Activated CD4-positive, CD25-positive, alpha-beta regulatory T cell treated with anti-CD3 and anti-CD28 coated beads, Interleukin-2, amount 50 U/mL, for 72 hours (primary cell): ENCODE measurements around the gene CDC42BPB.
A peak's percentile ranks its signal among the peaks of the same experiment; 100 is the strongest.

ENCODE experiments used
- DNase-seq: peaks from one replicate; pipeline ENCODE4 v3.0.0; 2021

CDC42BPB gene

DNA sequence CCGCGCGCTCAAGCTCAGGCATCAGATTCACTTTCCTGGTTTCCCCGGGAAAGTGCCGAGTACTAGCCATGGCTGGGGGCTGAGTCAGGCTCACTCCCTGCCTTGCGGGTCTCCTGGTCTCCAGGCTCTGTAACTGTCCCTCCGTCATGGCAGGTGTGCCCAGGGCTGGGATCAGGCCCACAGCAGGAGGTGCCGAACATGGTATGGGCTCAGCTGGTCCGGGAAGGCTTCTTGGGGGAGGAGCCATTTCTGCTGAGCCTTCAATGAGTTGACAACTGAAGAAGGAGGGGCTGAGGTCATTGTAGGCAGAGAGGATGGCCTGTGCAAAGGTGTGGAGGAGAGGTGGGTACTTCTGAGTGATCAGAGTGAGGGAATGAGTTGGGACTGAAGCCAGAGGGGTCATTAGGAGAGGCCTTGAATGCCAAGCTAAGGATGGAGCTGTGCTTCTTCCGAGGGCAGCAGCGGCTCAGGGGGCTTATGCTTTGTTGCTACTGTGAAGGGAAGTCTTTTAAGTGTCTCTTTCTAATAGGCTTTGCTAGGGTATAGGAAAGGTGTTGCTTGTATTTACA is 37.9 kb upstream of the CDC42BPB start:
- no peak for DNase-seq

- DNase-seq: no peak
Observed at GRCh38 chr14:103094406-103095209, 37.3 kb upstream of the CDC42BPB start, which contains the start of gene EXOC3L4. Gene EXOC3L4, plus strand, starts transcription at chr14:103094725. Its CDS starts 5,495 bp downstream, at chr14:103100220.

GRCh38 chr14:103093856-103094405 is 36.6 kb upstream of the CDC42BPB start:
- no peak for DNase-seq

DNA sequence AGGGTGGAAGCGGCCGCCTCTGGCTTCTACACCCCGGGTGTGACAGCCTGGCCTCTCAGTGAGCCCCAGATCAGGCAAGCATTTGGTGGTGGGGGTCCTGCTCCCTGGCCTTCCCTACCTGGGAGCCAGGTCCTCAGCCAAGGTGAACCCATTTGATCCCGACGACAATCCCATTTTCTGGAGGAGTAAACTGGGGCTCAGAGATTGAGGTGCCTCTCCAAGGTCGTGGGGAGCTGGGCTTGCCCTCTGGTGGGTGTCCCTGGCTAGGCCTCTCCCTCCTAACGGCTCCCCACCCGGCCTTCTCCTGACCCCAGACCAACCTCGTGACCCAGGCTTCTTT is 34.5 kb upstream of the CDC42BPB start:
- no peak for DNase-seq

GRCh38 chr14:103091041-103091882 is 33.9 kb upstream of the CDC42BPB start:
- DNase-seq: peak; percentile 69

DNA sequence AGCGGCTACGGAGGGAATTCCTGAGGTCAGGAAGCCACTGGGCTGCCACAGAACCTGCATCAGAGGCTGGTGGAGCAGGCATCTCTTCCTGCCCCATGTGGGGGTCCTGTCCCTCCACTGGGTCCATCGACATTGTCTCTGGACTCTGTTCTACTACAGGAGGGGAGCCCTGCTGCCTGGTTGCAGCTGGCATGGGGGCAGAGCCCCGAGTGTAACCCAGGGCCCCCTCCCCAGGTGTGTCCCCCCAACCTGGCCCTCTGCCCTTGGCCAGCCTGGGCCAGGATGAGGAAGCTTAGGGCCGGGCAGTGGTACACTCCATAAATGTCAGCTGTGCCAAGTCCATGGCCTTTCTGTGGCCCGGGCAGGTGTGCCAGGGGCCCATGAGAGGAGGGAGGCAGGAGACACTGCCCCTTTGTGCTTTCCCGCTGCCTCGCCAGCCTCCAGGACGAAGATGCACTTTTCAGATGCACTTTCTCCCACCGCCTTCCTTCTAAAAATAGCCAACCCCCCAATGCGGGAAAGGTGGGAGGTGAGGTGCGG is 33.2 kb upstream of the CDC42BPB start:
- DNase-seq: no peak

DNA sequence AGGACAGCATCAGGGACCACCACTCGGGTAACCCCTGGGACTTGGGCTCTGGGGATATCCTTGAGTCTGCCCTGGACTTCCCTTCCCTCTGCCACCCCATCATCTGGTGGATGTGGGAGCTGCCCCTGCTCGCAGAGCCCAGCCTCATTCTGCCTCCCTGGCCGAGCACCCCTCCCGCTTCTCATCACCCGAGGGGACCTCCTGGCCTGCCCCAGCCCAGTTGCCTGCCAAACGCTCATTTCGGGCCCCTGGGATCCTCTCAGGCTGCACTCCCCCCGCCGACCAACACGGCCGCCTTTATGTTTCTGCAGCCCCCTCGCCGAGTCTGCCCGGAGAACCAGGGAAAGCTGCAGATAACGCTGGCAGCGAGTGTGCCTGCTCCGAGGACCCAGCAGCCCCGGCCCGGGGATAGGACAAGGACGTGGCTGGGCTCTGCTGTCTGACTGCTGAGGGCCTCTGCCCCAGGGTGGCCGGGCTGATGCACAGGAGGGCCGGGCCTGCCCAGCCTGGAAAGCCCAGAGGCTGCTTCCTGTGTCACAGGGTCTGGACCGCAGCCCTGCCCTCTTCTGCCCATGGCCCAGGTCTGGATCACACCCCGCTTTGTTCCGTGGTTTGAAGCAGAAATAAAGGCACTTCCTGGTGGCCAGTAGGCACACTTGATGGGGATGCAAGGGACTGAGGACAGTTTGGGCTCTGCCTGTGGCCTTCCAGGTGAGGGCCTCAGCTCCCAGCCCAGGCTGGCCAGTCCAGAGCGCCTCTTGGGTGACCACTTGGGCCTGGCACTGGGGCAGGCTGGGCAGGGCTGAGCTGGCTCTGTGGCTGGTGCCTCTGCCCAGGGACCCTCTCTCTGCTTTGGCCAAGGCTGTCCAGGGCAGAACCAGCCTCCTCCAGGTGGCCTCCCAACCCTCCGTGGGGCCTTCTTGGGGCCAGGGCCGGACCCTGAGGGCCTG is 32.3 kb upstream of the CDC42BPB start:
- DNase-seq: no peak

- no peak for DNase-seq
Observed at GRCh38 chr14:103088921-103089320, 31.6 kb upstream of the CDC42BPB start.

DNA sequence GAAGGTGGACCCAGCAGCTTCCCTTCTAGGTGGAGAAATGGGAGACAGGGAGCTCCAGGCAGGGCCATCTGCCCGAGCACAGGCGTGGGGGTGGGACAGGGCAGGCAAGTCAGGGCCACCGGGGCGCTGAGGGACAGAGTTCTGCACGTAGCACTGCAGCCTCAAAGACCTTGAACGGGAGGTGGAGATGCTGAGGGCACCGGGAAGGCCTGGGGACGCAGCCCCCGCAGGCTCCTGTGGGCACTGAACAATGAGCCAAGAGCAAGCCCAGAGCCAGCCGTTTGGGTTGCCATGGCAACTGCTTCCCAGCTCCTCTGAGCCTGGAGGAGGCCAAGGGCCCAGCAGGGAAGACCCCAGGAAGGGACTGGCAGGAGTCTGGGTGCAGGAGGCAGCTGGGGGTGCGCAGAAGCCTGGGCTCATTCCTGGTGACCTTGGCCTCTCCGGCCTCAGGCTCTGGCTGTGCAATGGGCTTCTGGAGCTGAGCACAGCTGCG is 30.0 kb upstream of the CDC42BPB start:
- DNase-seq: no peak

- DNase-seq: no peak
Observed at GRCh38 chr14:103086771-103087342, 29.5 kb upstream of the CDC42BPB start.

DNA sequence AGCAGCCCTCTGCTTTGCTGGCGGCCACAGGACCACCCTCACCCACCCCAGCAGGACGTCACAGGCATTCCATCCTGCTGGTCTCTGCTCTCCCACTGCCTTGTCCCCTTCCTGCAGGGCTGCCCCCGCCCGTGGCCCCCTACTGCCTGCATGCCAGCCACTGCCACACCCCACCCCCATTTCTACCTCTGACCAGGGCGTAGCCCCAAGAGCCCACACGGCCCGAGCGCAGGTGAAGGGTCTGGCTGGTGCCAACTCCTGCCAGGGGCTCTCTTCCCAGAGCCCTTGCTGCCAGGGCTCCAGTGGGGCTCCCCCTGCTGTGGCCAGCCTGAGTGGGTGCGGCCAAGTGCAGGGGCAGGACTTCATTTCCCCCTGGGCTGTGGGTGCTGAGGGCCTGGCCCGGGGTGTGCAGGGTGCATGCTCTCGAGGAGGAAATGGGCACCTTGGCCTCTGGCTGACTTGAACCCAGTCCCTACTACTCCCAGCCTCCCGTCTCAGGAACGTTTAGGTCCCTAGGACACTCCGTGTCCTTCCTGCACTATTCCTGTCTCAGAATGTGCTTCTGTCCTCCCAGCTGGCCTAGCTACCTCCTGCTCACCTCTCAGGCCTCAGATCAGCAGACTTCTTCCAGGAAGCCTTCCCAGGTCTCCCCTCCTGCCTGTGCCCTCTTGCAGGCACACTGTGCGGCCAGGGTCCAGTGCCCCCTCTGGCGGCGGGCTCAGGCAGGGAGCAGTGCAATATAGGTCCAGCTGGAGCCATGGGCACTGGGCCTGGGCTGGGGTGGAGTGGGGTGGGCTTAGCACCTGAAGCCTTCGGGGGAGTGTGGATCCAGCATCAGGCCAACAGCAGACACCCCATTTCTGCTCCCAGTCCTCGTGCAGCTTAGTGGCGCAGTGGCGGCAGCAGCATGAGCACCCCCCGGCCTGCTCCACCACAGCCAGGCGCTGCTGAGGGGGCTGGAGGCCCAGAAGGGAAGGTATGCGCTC is 28.1 kb upstream of the CDC42BPB start:
- DNase-seq: no peak

DNA sequence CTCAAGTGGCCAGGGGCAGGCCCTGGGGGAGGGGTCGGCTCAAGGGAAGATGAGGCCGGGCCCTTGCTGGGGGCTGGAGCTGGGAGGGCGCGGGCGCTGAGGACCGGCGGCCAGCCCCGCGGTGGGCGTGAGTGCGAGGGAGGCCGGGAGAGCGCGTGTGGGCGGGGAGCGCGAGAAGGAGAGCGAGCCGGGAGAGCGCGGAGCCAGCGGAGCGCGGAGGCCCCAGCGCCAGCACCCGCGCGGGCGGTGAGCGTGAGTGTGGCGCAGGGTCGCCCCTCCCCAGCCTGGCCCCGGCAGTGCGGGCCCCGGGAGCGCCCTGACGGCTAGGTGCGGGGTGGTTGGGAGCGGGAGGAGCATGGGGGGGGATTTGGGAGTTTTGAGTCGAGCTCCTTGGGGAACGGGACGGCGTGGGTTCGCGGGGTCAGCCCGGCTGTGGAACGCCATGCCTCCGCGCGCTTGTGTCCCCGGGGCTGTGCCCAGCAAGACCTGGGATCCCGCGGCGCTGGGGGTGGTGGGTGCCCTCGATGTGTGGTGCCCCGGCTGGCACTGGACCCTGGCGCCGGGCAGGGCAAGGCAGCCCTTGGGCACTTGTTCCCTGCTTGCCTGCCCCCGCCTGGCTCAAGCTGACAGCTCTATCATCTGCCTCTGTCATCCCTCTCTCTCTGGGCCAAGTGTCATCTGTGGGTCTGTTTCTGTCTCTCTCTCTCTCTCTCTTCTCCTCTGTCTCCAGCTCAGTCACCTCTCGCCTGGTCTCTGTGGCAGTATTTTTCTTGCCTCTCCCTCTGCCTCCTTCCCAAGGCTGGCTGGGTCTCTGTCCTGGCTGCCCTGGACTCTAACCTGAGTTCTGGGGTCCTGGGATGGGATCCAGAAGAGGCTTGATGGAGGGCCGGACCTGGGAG is 26.9 kb upstream of the CDC42BPB start, which contains the start of gene LBHD2:
TSS of gene LBHD2 (plus strand) at position 190 of the 899 bp plus-strand sequence. CDS start 1,803 bp downstream, outside the sequence.
- DNase-seq: no peak

DNA sequence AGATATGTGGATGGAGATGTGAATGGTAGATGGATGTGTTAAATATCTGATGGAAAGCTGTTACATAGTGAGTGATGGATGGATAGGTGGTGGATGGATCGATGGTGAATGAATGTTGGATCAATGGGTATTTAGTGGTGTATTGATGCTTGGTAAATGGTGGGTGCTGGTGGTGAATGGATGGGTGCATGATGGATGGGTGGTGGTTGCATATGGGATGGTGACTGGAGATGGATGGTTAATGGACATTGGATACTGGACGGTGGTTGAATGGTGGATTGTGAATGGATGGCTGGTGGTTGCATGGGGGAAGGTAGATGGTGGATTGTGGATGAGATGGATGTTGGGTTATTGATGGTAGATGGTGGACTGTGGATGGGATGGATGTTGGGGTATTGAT is 24.6 kb upstream of the CDC42BPB start:
- no peak for DNase-seq

GRCh38 chr14:103078860-103079587 is 21.7 kb upstream of the CDC42BPB start:
- no peak for DNase-seq

- DNase-seq: peak; percentile 55
Observed at GRCh38 chr14:103078420-103078749, 21.0 kb upstream of the CDC42BPB start.

DNA sequence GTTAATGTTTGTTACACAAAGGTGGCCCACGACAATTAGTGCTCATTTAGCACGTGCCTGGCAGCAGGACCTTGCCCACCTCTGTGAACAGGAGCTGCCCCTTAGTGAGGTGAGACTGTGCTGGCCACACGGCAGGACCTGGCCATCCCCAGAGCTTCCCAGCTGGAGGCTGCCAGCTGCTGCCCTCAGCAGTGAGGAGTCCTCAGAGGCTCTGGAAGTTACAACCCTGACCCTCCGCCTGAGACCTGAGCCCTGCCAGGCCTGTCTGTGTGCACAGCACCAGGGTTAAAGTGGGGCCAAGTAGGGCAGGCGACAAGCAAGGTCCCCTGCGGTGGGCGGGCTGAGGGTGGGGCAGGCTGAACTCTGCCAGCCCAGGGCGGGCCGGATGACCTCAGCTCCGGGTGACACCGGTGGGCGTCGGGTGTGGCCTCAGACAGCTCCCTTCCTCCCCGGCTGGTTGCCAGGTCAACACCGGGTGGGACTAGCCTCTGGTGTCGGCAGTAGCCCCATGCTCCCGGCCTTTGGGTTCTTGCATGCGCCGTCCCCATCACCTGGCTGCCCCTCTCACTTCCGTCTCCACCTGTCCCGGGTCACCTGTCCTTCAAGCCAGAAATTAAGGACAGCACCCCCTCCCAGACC is 17.5 kb upstream of the CDC42BPB start:
- DNase-seq: no peak

GRCh38 chr14:103073876-103074728 is 16.8 kb upstream of the CDC42BPB start:
- DNase-seq: no peak
